Transverse colon (tissue), 4 donors: ENCODE data around the gene SMTNL2. TPM values are rescaled to one million over a fixed set of nuclear protein-coding genes. Genes with fewer than 3 reads are reported as not detected.

Experiments used
- DNase-seq: peaks from one replicate; pipeline ENCODE4 v3.0.0-alpha.2; 2019
- H3K27ac ChIP-seq, 4 donors: fragments of 200-600 bp; sonication (generic); 2 replicates each; pipeline ENCODE4 v1.5.1; 2016 to 2018; ENCODE audit warnings: inconsistent platforms in 4 of 4
- H3K27me3 ChIP-seq: fragments of 200-600 bp; sonication (generic); 2 replicates; pipeline ENCODE4 v1.5.1; 2017; ENCODE audit warnings: inconsistent platforms
- H3K36me3 ChIP-seq, 4 donors: fragments of 200-600 bp; sonication (generic); 2 replicates each; pipeline ENCODE4 v1.5.1; 2017 to 2019; ENCODE audit warnings: inconsistent platforms in 4 of 4
- H3K4me1 ChIP-seq, 4 donors: fragments of 200-600 bp; sonication (generic); 2 replicates each; pipeline ENCODE4 v1.5.1; 2017 to 2020; ENCODE audit warnings: inconsistent platforms in 4 of 4
- H3K4me3 ChIP-seq, 4 donors: fragments of 200-600 bp; sonication (generic); 1 replicate in 1 of 4; 2 replicates in 3 of 4; pipeline versions ENCODE4 v1.5.1 to v1.6.1; 2017 to 2019; ENCODE audit warnings: inconsistent platforms in 4 of 4
- H3K9me3 ChIP-seq, 2 donors: fragments of 200-600 bp; sonication (generic); 2 replicates each; pipeline ENCODE4 v1.5.1; 2017 to 2019; ENCODE audit warnings: inconsistent platforms in 2 of 2
- EP300 ChIP-seq: sonication (generic); formaldehyde crosslinking; IDR thresholded peaks from one replicate; pipeline ENCODE4 v1.6.1; 2017; ENCODE audit warnings: antibody characterized with exemption, low read depth
- POLR2A ChIP-seq: fragments of 450-650 bp; IDR thresholded peaks from one replicate; pipeline ENCODE4 v1.6.1; 2016; ENCODE audit warnings: antibody characterized with exemption, mild to moderate bottlenecking, moderate library complexity
- POLR2AphosphoS5 ChIP-seq, 3 donors: sonication (generic); formaldehyde crosslinking; IDR thresholded peaks; one replicate each; pipeline ENCODE4 v1.6.1; 2016; ENCODE audit warnings: antibody characterized with exemption in 3 of 3
- WGBS, 2 donors: methylation state at CpG; one replicate each; pipeline ENCODE4 v1.1.5; 2018; ENCODE audit warnings: low coverage in 1 of 2; 5-methylcytosine and 5-hydroxymethylcytosine counted together
- in situ Hi-C, 4 donors: fragments of 200-750 bp; cut with MboI; loops; one replicate each; pipeline versions ENCODE4 v1.15.0 to v1.15.1; 2017; ENCODE audit warnings: low sequenced_read_pairs in 3 of 4, low pct_ligation_motif_present in 1 of 4, low pct_unique_long_range_greater_than_20kb in 1 of 4
- intact Hi-C: fragments of 100-400 bp; cut with DNase I; formaldehyde crosslinking; loops from one replicate; pipeline ENCODE4 v1.15.1; 2023; ENCODE audit warnings: low total_unique reads
- total RNA-seq, 4 donors: library from RNA; depleted of rRNA; stranded (reverse); fragments of >200 nt; gene quantifications; one replicate each; pipeline ENCODE4 v1.1.0, GENCODE V29; 2016
- TF ChIP-seq, protein P1 (sequence below), 5 experiments: fragments of 200-600 bp in 3 of 5; fragments of 450-650 bp in 2 of 5; sonication (generic) in 3 of 5; IDR thresholded peaks; 1 replicate in 2 of 5; 2 replicates in 3 of 5; pipeline ENCODE4 v1.5.1; 2016 to 2017; ENCODE audit warnings: antibody characterized with exemption in 5 of 5, inconsistent platforms in 3 of 5, mild to moderate bottlenecking in 2 of 5, moderate library complexity in 1 of 5

Gene SMTNL2
- total RNA-seq, 4 donors from 2014 or later: 0.16 to 0.96 (median 0.40) TPM; not detected in 1

DNA sequence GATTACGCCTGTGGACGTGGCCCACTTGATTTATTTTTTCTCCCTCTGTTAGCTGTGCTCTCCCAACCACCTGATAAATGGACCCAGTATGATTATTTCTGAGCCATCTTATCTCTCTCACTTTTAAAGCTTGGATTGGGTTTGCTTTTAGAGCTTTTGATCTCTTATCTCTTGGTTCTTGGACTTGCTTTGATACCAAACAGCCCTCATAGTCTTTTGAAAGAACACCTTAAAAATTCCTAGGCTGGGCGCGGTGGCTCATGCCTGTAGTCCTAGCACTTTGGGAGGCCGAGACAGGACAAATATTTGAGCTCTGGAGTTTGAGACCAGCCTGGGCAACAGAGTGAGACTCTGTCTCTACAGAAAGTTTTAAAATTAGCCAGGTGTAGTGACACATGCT, 25.8 kb downstream of the SMTNL2 start:
- Histone ChIP-seq H3K4me3 (no peak overlapping the region), H3K36me3 (no peaks in the 10 kb centered on the region), H3K9me3 (no peaks in the 10 kb centered on the region), H3K27ac (no peak overlapping the region), H3K4me1 (peaks cover 0 to 10% (median 5%) of the 10 kb centered on the region in 4 donors), H3K27me3 (no peaks in the 10 kb centered on the region)
- no peak for TF ChIP-seq POLR2A
- no peak for TF ChIP-seq EP300
- no peak for TF ChIP-seq POLR2AphosphoS5 (IDR thresholded peaks at IDR 0.05)
- TF ChIP-seq, protein P1, sequence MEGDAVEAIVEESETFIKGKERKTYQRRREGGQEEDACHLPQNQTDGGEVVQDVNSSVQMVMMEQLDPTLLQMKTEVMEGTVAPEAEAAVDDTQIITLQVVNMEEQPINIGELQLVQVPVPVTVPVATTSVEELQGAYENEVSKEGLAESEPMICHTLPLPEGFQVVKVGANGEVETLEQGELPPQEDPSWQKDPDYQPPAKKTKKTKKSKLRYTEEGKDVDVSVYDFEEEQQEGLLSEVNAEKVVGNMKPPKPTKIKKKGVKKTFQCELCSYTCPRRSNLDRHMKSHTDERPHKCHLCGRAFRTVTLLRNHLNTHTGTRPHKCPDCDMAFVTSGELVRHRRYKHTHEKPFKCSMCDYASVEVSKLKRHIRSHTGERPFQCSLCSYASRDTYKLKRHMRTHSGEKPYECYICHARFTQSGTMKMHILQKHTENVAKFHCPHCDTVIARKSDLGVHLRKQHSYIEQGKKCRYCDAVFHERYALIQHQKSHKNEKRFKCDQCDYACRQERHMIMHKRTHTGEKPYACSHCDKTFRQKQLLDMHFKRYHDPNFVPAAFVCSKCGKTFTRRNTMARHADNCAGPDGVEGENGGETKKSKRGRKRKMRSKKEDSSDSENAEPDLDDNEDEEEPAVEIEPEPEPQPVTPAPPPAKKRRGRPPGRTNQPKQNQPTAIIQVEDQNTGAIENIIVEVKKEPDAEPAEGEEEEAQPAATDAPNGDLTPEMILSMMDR (IDR thresholded peaks at IDR 0.05): no peak
- intact Hi-C loops: no loop called here
- WGBS, 2 donors: 66 to 80% methylated on average over 1 to 5 of the region's 5 CpGs
- in situ Hi-C loops: loop anchor here in 1 of 4 donors (25.0 kb wide), 1 partner anchor 173 kb away; the partner anchor contains the start of gene SPNS3
- DNase-seq: no peak

- Histone ChIP-seq H3K27ac (no peak overlapping the region), H3K4me1 (peaks cover 0 to 10% (median 5%) of the 10 kb centered on the region in 4 donors), H3K36me3 (no peaks in the 10 kb centered on the region), H3K27me3 (no peaks in the 10 kb centered on the region), H3K9me3 (no peaks in the 10 kb centered on the region), H3K4me3 (no peak overlapping the region)
- 58 to 64% methylated on average over 5 to 6 of the region's 6 CpGs for WGBS, 2 donors
- in situ Hi-C loops (loop anchor here in 1 of 4 donors (25.0 kb wide), 1 partner anchor 173 kb away; the partner anchor contains the start of gene SPNS3), intact Hi-C loops (no loop called here)
- no peak for TF ChIP-seq EP300
- TF ChIP-seq POLR2AphosphoS5 (IDR thresholded peaks at IDR 0.05): no peak
- TF ChIP-seq POLR2A: no peak
- TF ChIP-seq, protein P1 (IDR thresholded peaks at IDR 0.05): no peak
- DNase-seq: no peak
These were observed 26.3 kb downstream of the SMTNL2 start for GRCh38 chr17:4610656-4611055.

DNA sequence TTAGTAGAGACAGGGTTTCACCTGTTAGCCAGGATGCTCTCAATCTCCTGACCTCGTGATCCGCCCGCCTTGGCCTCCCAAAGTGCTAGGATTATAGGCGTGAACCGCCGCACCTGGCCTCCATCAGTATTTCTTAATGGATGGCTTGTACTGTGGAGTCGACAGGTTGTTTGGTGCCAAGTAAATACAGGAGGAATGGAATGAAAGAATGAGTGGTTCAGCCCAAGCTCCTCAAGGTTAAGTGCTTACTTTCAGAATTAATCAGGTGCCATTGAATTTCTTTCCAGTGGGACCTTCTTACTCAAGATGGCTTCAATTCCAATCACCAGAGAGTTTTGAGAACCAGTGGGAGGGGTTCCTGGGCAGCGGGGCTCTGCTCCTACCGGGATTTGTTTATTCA, 32.1 kb downstream of the SMTNL2 start:
- Histone ChIP-seq H3K36me3 (no peaks in the 10 kb centered on the region), H3K4me1 (no peaks in the 10 kb centered on the region), H3K27ac (no peak overlapping the region), H3K9me3 (no peaks in the 10 kb centered on the region), H3K4me3 (no peak overlapping the region), H3K27me3 (no peaks in the 10 kb centered on the region)
- WGBS, 2 donors: 89% methylated on average over 9 of the region's 9 CpGs; no CpG with 5 or more reads in 1 of the 2 donors
- intact Hi-C loops: no loop called here
- TF ChIP-seq EP300 (no peak), POLR2AphosphoS5 (IDR thresholded peaks at IDR 0.05) (no peak), POLR2A (no peak)
- TF ChIP-seq, protein P1 (IDR thresholded peaks at IDR 0.05): no peak
- DNase-seq: no peak
- in situ Hi-C loops: loop anchor here in 1 of 4 donors (25.0 kb wide), 1 partner anchor 179 kb away; the partner anchor contains the start of gene SPNS3

DNA sequence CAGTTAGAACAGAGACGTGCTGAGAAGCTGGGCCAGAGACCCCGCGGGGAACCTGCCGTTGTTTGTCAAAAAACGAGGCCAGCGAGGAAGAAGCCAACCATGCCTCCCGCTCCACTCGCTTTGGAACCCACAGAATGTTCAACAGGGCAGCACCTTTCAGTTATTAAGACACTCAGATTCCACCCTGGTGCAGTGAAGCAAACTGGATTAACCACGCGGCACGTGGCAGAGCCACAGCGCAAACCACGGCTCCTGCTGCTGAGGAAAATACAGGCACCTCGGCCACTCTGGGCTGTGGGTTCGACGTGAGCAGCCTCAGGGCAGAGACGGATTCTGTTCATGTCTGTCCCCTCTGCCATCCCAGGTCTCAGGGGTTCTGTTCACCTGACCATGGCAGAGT, 32.8 kb downstream of the SMTNL2 start:
- intact Hi-C loops: no loop called here
- in situ Hi-C loops: loop anchor here in 1 of 4 donors (25.0 kb wide), 1 partner anchor 180 kb away; the partner anchor contains the start of gene SPNS3
- H3K4me3 ChIP-seq: no peak overlapping the region
- TF ChIP-seq POLR2AphosphoS5 (IDR thresholded peaks at IDR 0.05) (no peak), EP300 (no peak), POLR2A (no peak)
- TF ChIP-seq, protein P1 (IDR thresholded peaks at IDR 0.05): no peak
- no peak for DNase-seq
- no peaks in the 10 kb centered on the region for H3K4me1 ChIP-seq
- H3K27ac ChIP-seq: no peak overlapping the region
- 91 to 92% methylated on average over 4 to 17 of the region's 17 CpGs for WGBS, 2 donors
- no peaks in the 10 kb centered on the region for H3K27me3 ChIP-seq
- H3K9me3 ChIP-seq: no peaks in the 10 kb centered on the region
- no peaks in the 10 kb centered on the region for H3K36me3 ChIP-seq
